ENCODE data around the gene NT5M.
"Not testable (repeated sequence)": the region's sequence is repeated elsewhere in the genome, so short reads cannot be mapped to it uniquely, and the experiment has no call there.

Gene NT5M

GRCh38 chr17:17301659-17302058, 1.5 kb upstream of the NT5M start:
- DNase-seq (ENCODE audit: low read depth, low spot score) = not testable (repeated sequence)

- DNase-seq (ENCODE audit: low read depth, low spot score) = no peak
These were observed 796 bp downstream of the NT5M start for GRCh38 chr17:17303847-17304490.

GRCh38 chr17:17304521-17304985, 1.4 kb downstream of the NT5M start:
- DNase-seq (ENCODE audit: low read depth, low spot score) = no peak

- no peak for DNase-seq (ENCODE audit: low read depth, low spot score)
These were observed 2.2 kb downstream of the NT5M start for GRCh38 chr17:17305281-17305801.

- no peak for DNase-seq (ENCODE audit: low read depth, low spot score)
These were observed 6.2 kb downstream of the NT5M start for GRCh38 chr17:17309356-17309755.

GRCh38 chr17:17313350-17313991, 10.3 kb downstream of the NT5M start:
- DNase-seq (ENCODE audit: low read depth, low spot score) = peak; percentile 27

GRCh38 chr17:17314501-17315071, 11.4 kb downstream of the NT5M start:
- DNase-seq (ENCODE audit: low read depth, low spot score) = no peak

GRCh38 chr17:17315142-17315821, 12.1 kb downstream of the NT5M start:
- DNase-seq (ENCODE audit: low read depth, low spot score) = no peak

- DNase-seq (ENCODE audit: low read depth, low spot score) = no peak
These were observed 17.2 kb downstream of the NT5M start for GRCh38 chr17:17320188-17320910.

GRCh38 chr17:17320911-17321220, 17.7 kb downstream of the NT5M start:
- DNase-seq (ENCODE audit: low read depth, low spot score) = no peak

- DNase-seq (ENCODE audit: low read depth, low spot score) = no peak
These were observed 18.3 kb downstream of the NT5M start for GRCh38 chr17:17321356-17322025.

- DNase-seq (ENCODE audit: low read depth, low spot score) = no peak
These were observed 19.6 kb downstream of the NT5M start for GRCh38 chr17:17322516-17323510.

- DNase-seq (ENCODE audit: low read depth, low spot score) = no peak
These were observed 21.4 kb downstream of the NT5M start for GRCh38 chr17:17324616-17325015.

- DNase-seq (ENCODE audit: low read depth, low spot score) = no peak
These were observed 22.1 kb downstream of the NT5M start for GRCh38 chr17:17325228-17325627.

- no peak for DNase-seq (ENCODE audit: low read depth, low spot score)
These were observed 22.6 kb downstream of the NT5M start for GRCh38 chr17:17325816-17326215.

GRCh38 chr17:17326275-17326875, 23.2 kb downstream of the NT5M start:
- no peak for DNase-seq (ENCODE audit: low read depth, low spot score)

- no peak for DNase-seq (ENCODE audit: low read depth, low spot score)
These were observed 25.1 kb downstream of the NT5M start for GRCh38 chr17:17328251-17328650.

- DNase-seq (ENCODE audit: low read depth, low spot score) = no peak
These were observed 38.3 kb downstream of the NT5M start for GRCh38 chr17:17341452-17341851.

- DNase-seq (ENCODE audit: low read depth, low spot score) = no peak
These were observed 39.2 kb downstream of the NT5M start for GRCh38 chr17:17342242-17342945.

Data from astrocyte of the hippocampus (primary cell).